HepG2 (cell line): ENCODE data around the gene TOMM20. TPM values are rescaled to one million over a fixed set of nuclear protein-coding genes. Genes with fewer than 3 reads are reported as not detected.

Source experiments
- CENPT ChIP-seq: sonication (generic); formaldehyde crosslinking; IDR thresholded peaks from 2 replicates; pipeline ENCODE4 v1.8.0; 2022; ENCODE audit warnings: low read depth, mild to moderate bottlenecking, moderate library complexity, missing genetic modification reagents
- DMAP1 ChIP-seq: IDR thresholded peaks from 2 replicates; pipeline ENCODE4 v1.6.1; 2016
- GTF3A ChIP-seq: sonication (generic); formaldehyde crosslinking; conservative IDR thresholded peaks from 2 replicates; pipeline ENCODE4 v1.4.0; 2020; ENCODE audit warnings: mild to moderate bottlenecking, missing genetic modification reagents
- NONO ChIP-seq, 2 experiments: fragments of 450-650 bp in 1 of 2; sonication (generic) in 1 of 2; formaldehyde crosslinking in 1 of 2; IDR thresholded peaks in 1 of 2; conservative IDR thresholded peaks in 1 of 2; 2 replicates each; pipeline versions ENCODE4 v1.6.1 to v1.8.0; 2017 to 2022; ENCODE audit warnings: mild to moderate bottlenecking in 1 of 2, missing genetic modification reagents in 1 of 2, moderate library complexity in 1 of 2
- POLR2G ChIP-seq: fragments of 200-400 bp; formaldehyde crosslinking; IDR thresholded peaks from 2 replicates; pipeline ENCODE4 v1.6.1; 2018; ENCODE audit warnings: mild to moderate bottlenecking, low read depth, low read length, moderate library complexity
- RELA ChIP-seq: sonication (generic); formaldehyde crosslinking; IDR thresholded peaks from 2 replicates; pipeline ENCODE4 v1.4.0; 2020; ENCODE audit warnings: missing genetic modification reagents
- SMAD1 ChIP-seq: sonication (generic); formaldehyde crosslinking; IDR thresholded peaks from 2 replicates; pipeline ENCODE4 v1.4.0; 2020; ENCODE audit warnings: missing genetic modification reagents, low read depth, mild to moderate bottlenecking, borderline replicate concordance
- SRSF1 ChIP-seq: fragments of 200-400 bp; formaldehyde crosslinking; optimal IDR thresholded peaks from 2 replicates; pipeline ENCODE3; 2017; ENCODE audit warnings: mild to moderate bottlenecking, low read depth, low read length, moderate library complexity
- ZNF414 ChIP-seq: sonication (generic); formaldehyde crosslinking; IDR thresholded peaks from 2 replicates; pipeline ENCODE4 v1.5.0; 2020; ENCODE audit warnings: missing genetic modification reagents
- ZNF687 ChIP-seq: sonication (generic); formaldehyde crosslinking; IDR thresholded peaks from 2 replicates; pipeline ENCODE4 v1.5.1; 2020; ENCODE audit warnings: mild to moderate bottlenecking, missing genetic modification reagents, moderate library complexity
- polyA plus RNA-seq, 8 experiments: library from polyadenylated mRNA; depleted of rRNA in 3 of 8; stranded (reverse) in 7 of 8; unstranded in 1 of 8; fragments of >200 nt; fragmentation: Illumina TruSeq in 4 of 8; extraction: Trizol in 4 of 8; gene quantifications; 2 replicates each; pipeline versions ENCODE4 v1.2.1 to v1.2.3, GENCODE V29; 2011 to 2016; ENCODE audit warnings: low read depth in 4 of 8, missing spikeins in 1 of 8, mixed read lengths in 1 of 8; ENCODE audit not compliant: insufficient read depth in 1 of 8
- total RNA-seq, 5 experiments: library from RNA; depleted of rRNA; stranded (reverse); fragments of >200 nt; fragmentation: Illumina TruSeq; extraction: Trizol; gene quantifications; 2 replicates each; pipeline ENCODE4 v1.2.3, GENCODE V29; 2016; ENCODE audit warnings: low read depth in 1 of 5

TOMM20 gene
- total and polyA plus RNA-seq, 2 of the 13 experiments (the other 11 are each of a cell fraction or from before 2014, with no cell fraction given): 153 to 376 TPM

GRCh38 chr1:235063068-235063765, 65.4 kb downstream of the TOMM20 start (continued):
- TF ChIP-seq RELA (0 out of 2 replicates have a peak, but pooled peaks have one; percentile 17), SRSF1 (no peak), SMAD1 (CRISPR knock-in tag) (0 out of 2 replicates have a peak, but pooled peaks have one; percentile 8), DMAP1 (CRISPR knock-in tag) (peak; percentile 17; the same call in 1 of the 2 replicates), CENPT (CRISPR knock-in tag) (no peak), GTF3A (CRISPR knock-in tag) (0 out of 2 replicates have a peak, but pooled peaks have one; percentile 12), NONO (IDR thresholded peaks at IDR 0.05) (no peak), NONO (CRISPR knock-in tag; conservative IDR thresholded peaks at IDR 0.05) (0 out of 2 replicates have a peak, but pooled peaks have one; percentile 19), POLR2G (peak; percentile 12), ZNF414 (0 out of 2 replicates have a peak, but pooled peaks have one; percentile 7), ZNF687 (peak; percentile 46)
